Endodermal cell (in vitro differentiated cells): ENCODE data around the gene M6PR. TPM values are rescaled to one million over a fixed set of nuclear protein-coding genes. Genes with fewer than 3 reads are reported as not detected.

Source experiments
- DNase-seq: peaks from one replicate; pipeline ENCODE4 v3.0.0-alpha.2; 2017
- H3K27ac ChIP-seq: 2 replicates; pipeline ENCODE4 v1.5.1; 2013; ENCODE audit warnings: mild to moderate bottlenecking, low read depth, low read length, moderate library complexity
- H3K27me3 ChIP-seq: 2 replicates; pipeline ENCODE4 v1.6.1; 2013; ENCODE audit warnings: mild to moderate bottlenecking, low read length, moderate library complexity; ENCODE audit not compliant: insufficient read depth, control insufficient read depth, poor library complexity, severe bottlenecking
- H3K36me3 ChIP-seq: 2 replicates; pipeline ENCODE4 v1.7.0; 2013; ENCODE audit warnings: mild to moderate bottlenecking, low read length, moderate library complexity; ENCODE audit not compliant: control insufficient read depth, insufficient read depth
- H3K4me1 ChIP-seq: one replicate; pipeline ENCODE4 v1.7.0; 2013; ENCODE audit warnings: low read length; ENCODE audit not compliant: control insufficient read depth, insufficient read depth
- H3K4me3 ChIP-seq: 2 replicates; pipeline ENCODE4 v1.5.1; 2013; ENCODE audit warnings: mild to moderate bottlenecking, low read length, moderate library complexity
- H3K9ac ChIP-seq: 2 replicates; pipeline ENCODE4 v1.6.1; 2013; ENCODE audit warnings: mild to moderate bottlenecking, low read length, moderate library complexity; ENCODE audit not compliant: poor library complexity, severe bottlenecking; ENCODE audit errors: extremely low read depth
- H3K9me3 ChIP-seq: 2 replicates; pipeline ENCODE4 v1.6.1; 2013; ENCODE audit warnings: mild to moderate bottlenecking, low read length, moderate library complexity; ENCODE audit not compliant: control insufficient read depth
- H3K27ac Mint-ChIP-seq: 2 replicates; pipeline ENCODE4 v1.8.0; 2020; ENCODE audit warnings: mixed read lengths
- H3K27me3 Mint-ChIP-seq: 2 replicates; pipeline ENCODE4 v1.8.0; 2021; ENCODE audit warnings: mild to moderate bottlenecking, mixed read lengths; ENCODE audit not compliant: insufficient read depth
- H3K36me3 Mint-ChIP-seq: 2 replicates; pipeline ENCODE4 v1.8.0; 2020; ENCODE audit warnings: low read depth, mixed read lengths
- H3K4me1 Mint-ChIP-seq: 2 replicates; pipeline ENCODE4 v1.8.0; 2020; ENCODE audit warnings: mixed read lengths
- H3K4me3 Mint-ChIP-seq: 2 replicates; pipeline ENCODE4 v1.8.0; 2020; ENCODE audit warnings: mild to moderate bottlenecking, moderate library complexity, mixed read lengths
- H3K9me3 Mint-ChIP-seq: 2 replicates; pipeline ENCODE4 v1.8.0; 2020; ENCODE audit warnings: mild to moderate bottlenecking, mixed read lengths
- WGBS, 2 experiments: methylation state at CpG; one replicate each; pipeline versions ENCODE4 v1.1.5 to v1.1.7; 2013; ENCODE audit warnings: missing lambda C conversion rate in 2 of 2, mixed read lengths in 1 of 2; ENCODE audit not compliant: insufficient coverage in 1 of 2, insufficient read length in 1 of 2; 5-methylcytosine and 5-hydroxymethylcytosine counted together
- total RNA-seq, 2 donors: library from RNA; stranded (reverse); fragmentation: NEBNext Ultra II Directional in 1 of 2; extraction: Animal tissue kit (Norgen Biotek cat#: 25700) in 1 of 2; gene quantifications; 2 replicates in 1 of 2; 3 replicates in 1 of 2; pipeline ENCODE4 v1.2.1, GENCODE V29; 2021
- TF ChIP-seq, protein P1 (sequence below): fragments of 200-600 bp; sonication (generic); conservative IDR thresholded peaks from 2 replicates; pipeline ENCODE4 v1.5.0; 2021; ENCODE audit warnings: antibody characterized with exemption, mild to moderate bottlenecking

Gene M6PR
- total RNA-seq, 2 donors from 2014 or later = 116 to 255 TPM

DNA sequence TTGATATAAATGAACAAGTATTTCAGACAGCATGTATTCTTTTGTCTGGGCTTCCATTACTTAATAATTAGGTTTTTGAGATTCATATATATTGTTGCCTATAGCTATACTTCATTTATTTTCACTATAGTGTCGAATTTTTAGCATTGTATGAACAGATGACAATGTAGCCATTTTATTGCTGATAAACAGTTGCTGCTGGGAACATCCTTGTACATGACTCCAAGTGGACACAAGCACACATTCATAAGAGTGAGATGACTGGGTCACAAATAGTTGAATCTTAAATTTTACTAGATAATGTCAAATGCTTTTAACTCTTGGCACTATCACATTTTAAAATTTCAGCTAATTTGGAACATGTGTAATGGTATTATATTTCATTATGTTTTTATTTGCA is 54.5 kb downstream of the M6PR start:
- Histone ChIP-seq H3K9me3 (no peaks in the 10 kb centered on the region), H3K4me3 (no peak overlapping the region), H3K9ac (no peak overlapping the region), H3K4me1 (no peaks in the 10 kb centered on the region), H3K27me3 (no peaks in the 10 kb centered on the region), H3K36me3 (no peaks in the 10 kb centered on the region), H3K27ac (no peak overlapping the region)
- Mint-ChIP-seq H3K9me3 (peaks cover 10% of the 10 kb centered on the region), H3K4me1 (peaks cover 7% of the 10 kb centered on the region), H3K4me3 (no peak overlapping the region), H3K36me3 (peaks cover 4% of the 10 kb centered on the region), H3K27me3 (no peaks in the 10 kb centered on the region), H3K27ac (no peak overlapping the region)
- TF ChIP-seq, protein P1, sequence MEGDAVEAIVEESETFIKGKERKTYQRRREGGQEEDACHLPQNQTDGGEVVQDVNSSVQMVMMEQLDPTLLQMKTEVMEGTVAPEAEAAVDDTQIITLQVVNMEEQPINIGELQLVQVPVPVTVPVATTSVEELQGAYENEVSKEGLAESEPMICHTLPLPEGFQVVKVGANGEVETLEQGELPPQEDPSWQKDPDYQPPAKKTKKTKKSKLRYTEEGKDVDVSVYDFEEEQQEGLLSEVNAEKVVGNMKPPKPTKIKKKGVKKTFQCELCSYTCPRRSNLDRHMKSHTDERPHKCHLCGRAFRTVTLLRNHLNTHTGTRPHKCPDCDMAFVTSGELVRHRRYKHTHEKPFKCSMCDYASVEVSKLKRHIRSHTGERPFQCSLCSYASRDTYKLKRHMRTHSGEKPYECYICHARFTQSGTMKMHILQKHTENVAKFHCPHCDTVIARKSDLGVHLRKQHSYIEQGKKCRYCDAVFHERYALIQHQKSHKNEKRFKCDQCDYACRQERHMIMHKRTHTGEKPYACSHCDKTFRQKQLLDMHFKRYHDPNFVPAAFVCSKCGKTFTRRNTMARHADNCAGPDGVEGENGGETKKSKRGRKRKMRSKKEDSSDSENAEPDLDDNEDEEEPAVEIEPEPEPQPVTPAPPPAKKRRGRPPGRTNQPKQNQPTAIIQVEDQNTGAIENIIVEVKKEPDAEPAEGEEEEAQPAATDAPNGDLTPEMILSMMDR = no peak
- no peak for DNase-seq
- 17 to 78% methylated on average over 1 of the region's 1 CpG for WGBS, 2 experiments

DNA sequence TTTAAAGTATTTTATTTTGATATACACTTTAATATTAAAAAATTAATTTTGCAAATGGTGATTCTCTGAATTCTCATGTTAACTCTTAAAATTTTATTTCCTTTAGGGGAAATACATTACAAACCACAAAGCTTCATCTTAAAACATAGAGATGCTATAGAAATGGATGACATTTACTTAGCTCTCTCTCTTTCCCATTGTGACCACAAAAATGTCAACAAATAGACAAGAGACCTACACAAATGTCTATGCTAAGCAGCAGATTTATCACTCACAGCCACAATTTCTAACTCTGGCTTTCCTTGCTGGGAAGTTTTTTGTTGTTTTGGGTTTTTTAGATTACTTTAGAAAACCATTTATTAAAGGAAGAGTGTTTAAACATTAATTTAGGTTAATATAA is 55.1 kb downstream of the M6PR start:
- TF ChIP-seq, protein P1 = no peak
- Mint-ChIP-seq H3K4me1 (peaks cover 11% of the 10 kb centered on the region), H3K4me3 (no peak overlapping the region), H3K27ac (no peak overlapping the region), H3K9me3 (peaks cover 7% of the 10 kb centered on the region), H3K27me3 (no peaks in the 10 kb centered on the region), H3K36me3 (no peaks in the 10 kb centered on the region)
- Histone ChIP-seq H3K9ac (no peak overlapping the region), H3K36me3 (no peaks in the 10 kb centered on the region), H3K27ac (no peak overlapping the region), H3K9me3 (no peaks in the 10 kb centered on the region), H3K4me3 (no peak overlapping the region), H3K27me3 (no peaks in the 10 kb centered on the region), H3K4me1 (no peaks in the 10 kb centered on the region)
- no peak for DNase-seq

DNA sequence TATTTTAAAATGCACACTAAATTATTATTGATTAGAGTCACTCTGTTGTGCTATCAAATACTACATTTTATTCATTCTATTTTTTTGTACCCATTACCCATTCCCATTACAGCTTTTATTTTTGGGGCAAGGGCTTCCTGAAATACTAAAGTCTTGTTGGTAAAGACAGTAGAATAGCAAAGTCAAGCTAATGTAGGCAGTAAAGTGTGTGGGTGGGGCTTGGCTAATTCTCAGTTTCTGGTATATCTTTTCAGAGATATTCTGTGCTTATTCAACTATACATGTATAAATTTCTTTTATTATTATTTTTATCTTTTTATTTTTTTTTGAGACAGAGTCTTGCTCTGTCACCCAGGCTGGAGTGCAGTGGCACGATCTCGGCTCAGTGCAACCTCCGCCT is 57.5 kb downstream of the M6PR start:
- Histone ChIP-seq H3K36me3 (no peaks in the 10 kb centered on the region), H3K9ac (no peak overlapping the region), H3K4me3 (no peak overlapping the region), H3K27ac (no peak overlapping the region), H3K9me3 (peaks cover 12% of the 10 kb centered on the region), H3K4me1 (no peaks in the 10 kb centered on the region), H3K27me3 (no peaks in the 10 kb centered on the region)
- no peaks in the 10 kb centered on the region for H3K36me3 Mint-ChIP-seq
- no peaks in the 10 kb centered on the region for H3K27me3 Mint-ChIP-seq
- WGBS, 2 experiments = 90 to 97% methylated on average over 3 of the region's 3 CpGs
- H3K9me3 Mint-ChIP-seq = peaks cover 8% of the 10 kb centered on the region
- no peak for DNase-seq
- no peak overlapping the region for H3K4me3 Mint-ChIP-seq
- TF ChIP-seq, protein P1 = no peak
- H3K4me1 Mint-ChIP-seq = peaks cover 13% of the 10 kb centered on the region
- no peak overlapping the region for H3K27ac Mint-ChIP-seq

Other genes starting within 250 kb of the M6PR start
- 10 to 100 TPM in 1 of 2 donors, 1 to 10 TPM in 1; 7.1 to 11.6 TPM for gene A2ML1, start 127.0 kb downstream of the M6PR start, total RNA-seq
- 100 to 1,000 TPM; 100 to 538 TPM for gene PHC1, start 35.1 kb downstream of the M6PR start, total RNA-seq
- 1 to 10 TPM; 3.1 TPM for gene KLRG1, start 39.9 kb upstream of the M6PR start, total RNA-seq
- gene A2M, start 166.3 kb upstream of the M6PR start, total RNA-seq = under 1 TPM in 1 of 2 donors, not detected in 1; 0.66 TPM